ENCODE results near the gene STX18. TPM values are rescaled to one million over a fixed set of nuclear protein-coding genes. Genes with fewer than 3 reads are reported as not detected.

The STX18 gene
- total RNA-seq, 1 donor from 2014 or later = 24.0 TPM

DNA sequence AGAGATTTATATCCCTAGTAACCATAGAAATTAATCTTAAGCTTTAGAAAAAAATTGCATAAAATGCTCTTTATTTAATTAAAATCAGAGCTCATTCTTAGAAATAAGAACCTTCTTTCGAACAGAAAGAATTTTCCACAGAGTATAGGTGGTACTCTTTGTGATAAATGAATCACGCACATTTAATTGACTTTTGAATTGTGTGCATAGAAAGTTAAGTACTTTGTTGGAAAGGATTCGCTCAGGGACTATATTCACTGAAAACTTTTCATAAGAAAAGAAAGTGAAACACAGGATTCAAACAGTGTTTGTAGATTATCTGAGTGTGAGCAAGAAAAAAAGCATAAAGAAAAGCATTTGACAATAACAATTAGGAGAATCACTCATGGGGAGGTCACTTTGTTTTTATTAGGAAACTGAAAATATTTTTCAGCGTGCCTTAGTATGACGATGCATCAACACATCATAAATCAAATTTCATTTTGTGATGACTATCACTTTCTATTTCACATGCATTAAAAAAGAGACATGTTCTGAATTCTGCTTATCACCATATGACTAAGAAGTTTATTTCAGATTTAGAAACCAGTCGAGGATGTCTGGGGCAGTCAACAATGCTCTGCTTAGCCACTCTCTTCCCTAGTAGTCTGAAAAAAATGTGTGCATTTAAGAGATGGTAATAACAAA, 49.5 kb downstream of the STX18 start:
- no peak for TF ChIP-seq CTCF (IDR thresholded peaks at IDR 0.05; ENCODE audit: unreplicated experiment)
- Mint-ChIP-seq H3K27me3 (ENCODE audit: unreplicated experiment) (no peaks in the 10 kb centered on the region), H3K9me3 (ENCODE audit: unreplicated experiment) (no peaks in the 10 kb centered on the region), H3K4me1 (ENCODE audit: unreplicated experiment) (no peaks in the 10 kb centered on the region), H3K27ac (ENCODE audit: unreplicated experiment) (no peak overlapping the region), H3K4me3 (ENCODE audit: unreplicated experiment) (no peak overlapping the region), H3K36me3 (ENCODE audit: low read depth, unreplicated experiment) (no peaks in the 10 kb centered on the region)
- no peak for DNase-seq (ENCODE audit: low spot score)

- no peak overlapping the region for H3K4me3 Mint-ChIP-seq (ENCODE audit: unreplicated experiment)
- no peaks in the 10 kb centered on the region for H3K27me3 Mint-ChIP-seq (ENCODE audit: unreplicated experiment)
- no peaks in the 10 kb centered on the region for H3K36me3 Mint-ChIP-seq (ENCODE audit: low read depth, unreplicated experiment)
- H3K4me1 Mint-ChIP-seq (ENCODE audit: unreplicated experiment) = no peaks in the 10 kb centered on the region
- H3K27ac Mint-ChIP-seq (ENCODE audit: unreplicated experiment) = no peak overlapping the region
- no peak for DNase-seq (ENCODE audit: low spot score)
- H3K9me3 Mint-ChIP-seq (ENCODE audit: unreplicated experiment) = no peaks in the 10 kb centered on the region
- no peak for TF ChIP-seq CTCF (IDR thresholded peaks at IDR 0.05; ENCODE audit: unreplicated experiment)
Measured at GRCh38 chr4:4491396-4491893, 50.4 kb downstream of the STX18 start.

- no peak overlapping the region for H3K4me3 Mint-ChIP-seq (ENCODE audit: unreplicated experiment)
- no peaks in the 10 kb centered on the region for H3K9me3 Mint-ChIP-seq (ENCODE audit: unreplicated experiment)
- H3K4me1 Mint-ChIP-seq (ENCODE audit: unreplicated experiment) = no peaks in the 10 kb centered on the region
- no peak overlapping the region for H3K27ac Mint-ChIP-seq (ENCODE audit: unreplicated experiment)
- no peaks in the 10 kb centered on the region for H3K36me3 Mint-ChIP-seq (ENCODE audit: low read depth, unreplicated experiment)
- TF ChIP-seq CTCF (IDR thresholded peaks at IDR 0.05; ENCODE audit: unreplicated experiment) = no peak
- DNase-seq (ENCODE audit: low spot score) = no peak
- H3K27me3 Mint-ChIP-seq (ENCODE audit: unreplicated experiment) = no peaks in the 10 kb centered on the region
Measured at GRCh38 chr4:4490816-4491215, 51.0 kb downstream of the STX18 start.

DNA sequence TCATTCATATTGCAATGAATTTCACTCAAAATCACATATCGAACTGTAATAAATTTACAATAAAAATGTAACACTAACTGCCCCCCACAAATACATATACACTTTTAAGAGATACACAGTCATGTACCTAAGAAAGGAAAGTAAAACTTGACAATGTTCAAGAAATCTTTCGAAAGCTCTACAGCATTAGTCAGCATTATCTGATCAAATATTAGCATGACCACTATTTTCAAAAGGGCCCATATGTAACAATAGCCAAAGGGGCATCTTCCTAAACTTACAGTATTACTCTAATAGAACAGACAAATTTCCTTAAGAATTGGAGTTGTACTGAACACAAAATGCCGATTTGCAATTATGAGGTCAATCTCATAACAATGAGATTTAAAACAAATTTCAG, 51.8 kb downstream of the STX18 start:
- no peak for TF ChIP-seq CTCF (IDR thresholded peaks at IDR 0.05; ENCODE audit: unreplicated experiment)
- no peak overlapping the region for H3K27ac Mint-ChIP-seq (ENCODE audit: unreplicated experiment)
- no peaks in the 10 kb centered on the region for H3K36me3 Mint-ChIP-seq (ENCODE audit: low read depth, unreplicated experiment)
- no peaks in the 10 kb centered on the region for H3K27me3 Mint-ChIP-seq (ENCODE audit: unreplicated experiment)
- no peak overlapping the region for H3K4me3 Mint-ChIP-seq (ENCODE audit: unreplicated experiment)
- DNase-seq (ENCODE audit: low spot score) = no peak
- H3K9me3 Mint-ChIP-seq (ENCODE audit: unreplicated experiment) = no peaks in the 10 kb centered on the region
- no peaks in the 10 kb centered on the region for H3K4me1 Mint-ChIP-seq (ENCODE audit: unreplicated experiment)

Measured in endothelial cell (in vitro differentiated cells).